Fibroblast of lung (primary cell): Measurements from ENCODE around the gene DDR2.

ENCODE experiments used
- CTCF ChIP-seq, 2 donors: IDR thresholded peaks in 1 of 2; conservative IDR thresholded peaks in 1 of 2; 1 replicate in 1 of 2; 2 replicates in 1 of 2; pipeline ENCODE4 v1.5.1; 2011 to 2012; ENCODE audit warnings: low read length in 2 of 2, control low read depth in 1 of 2, inconsistent platforms in 1 of 2, low read depth in 1 of 2, mild to moderate bottlenecking in 1 of 2
- EZH2 ChIP-seq: IDR thresholded peaks from 2 replicates; pipeline ENCODE4 v1.5.1; 2012; ENCODE audit warnings: low read length, control low read depth, mild to moderate bottlenecking; ENCODE audit errors: missing control alignments

GRCh38 chr1:162626761-162627160 lies 5.5 kb upstream of the DDR2 start:
- TF ChIP-seq CTCF (conservative IDR thresholded peaks at IDR 0.05 in 1 of 2, IDR thresholded peaks at IDR 0.05 in 1 of 2; ENCODE audit: low read depth in 1 of 2, low read length in 2 of 2) (no peak), EZH2 (no peak)
